ENCODE results near the gene H6PD.

The H6PD gene

DNA sequence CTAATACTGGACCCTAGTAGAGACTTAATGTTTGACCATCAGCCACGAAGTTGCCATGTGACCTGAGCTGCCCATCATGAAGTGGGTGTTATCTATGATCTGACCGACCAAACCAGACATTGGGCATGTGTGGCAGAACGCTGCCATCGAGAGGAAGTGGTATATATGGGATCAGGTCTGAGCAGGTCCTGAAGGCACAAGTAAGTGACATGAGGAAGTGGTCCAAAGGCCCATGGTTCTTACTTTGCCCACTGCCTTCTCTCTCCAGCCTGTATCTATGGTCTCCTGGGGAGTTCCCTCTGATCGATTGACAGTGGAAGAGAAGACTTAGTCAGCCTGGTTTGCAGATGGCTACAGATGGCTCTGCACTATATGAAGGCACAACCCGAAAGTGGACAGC lies 66.0 kb downstream of the H6PD start:
- DNase-seq: no peak

- DNase-seq: no peak
Measured at GRCh38 chr1:9302745-9303524, 68.4 kb downstream of the H6PD start.

GRCh38 chr1:9303916-9304315 lies 69.3 kb downstream of the H6PD start:
- DNase-seq: no peak

DNA sequence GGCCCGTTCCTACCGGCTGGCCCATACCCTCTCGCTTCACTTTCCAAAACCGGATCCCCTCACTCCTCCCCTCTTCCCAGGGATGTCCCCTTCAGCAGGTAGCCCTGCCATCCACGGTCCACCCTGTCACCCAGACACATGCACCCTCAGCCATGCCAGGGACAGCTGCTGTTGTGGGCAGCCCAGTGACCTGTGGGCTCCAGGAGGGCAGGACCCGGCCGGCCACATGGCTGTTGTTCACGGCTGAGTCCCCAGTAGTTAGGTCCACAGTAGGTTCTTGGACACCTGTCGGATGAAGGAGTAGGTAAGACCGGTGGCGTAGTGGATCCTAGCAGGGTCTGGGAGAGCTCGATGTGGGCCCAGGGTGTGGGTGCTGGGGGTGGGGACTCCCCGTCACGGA lies 70.6 kb downstream of the H6PD start:
- no peak for DNase-seq

DNA sequence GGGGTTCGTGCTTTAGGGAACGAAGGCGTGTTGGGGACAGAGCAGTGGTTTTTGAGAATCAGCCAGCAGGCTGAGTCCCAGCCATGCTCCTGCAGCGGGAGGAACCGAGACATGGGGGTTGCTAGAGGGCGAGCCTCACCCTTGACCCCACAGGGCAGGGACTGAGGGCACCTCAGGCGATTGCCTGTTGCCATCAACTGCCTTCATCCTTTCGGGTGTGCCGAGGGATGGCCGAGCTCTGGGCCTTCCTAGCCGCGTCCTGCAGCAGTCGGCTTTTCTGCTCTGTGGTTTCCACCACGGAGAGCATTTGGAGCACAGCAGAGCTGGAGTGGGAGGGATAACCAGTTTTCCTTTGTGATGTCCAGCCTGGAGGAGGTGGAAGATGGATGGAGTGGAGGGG lies 71.4 kb downstream of the H6PD start:
- DNase-seq: no peak

DNA sequence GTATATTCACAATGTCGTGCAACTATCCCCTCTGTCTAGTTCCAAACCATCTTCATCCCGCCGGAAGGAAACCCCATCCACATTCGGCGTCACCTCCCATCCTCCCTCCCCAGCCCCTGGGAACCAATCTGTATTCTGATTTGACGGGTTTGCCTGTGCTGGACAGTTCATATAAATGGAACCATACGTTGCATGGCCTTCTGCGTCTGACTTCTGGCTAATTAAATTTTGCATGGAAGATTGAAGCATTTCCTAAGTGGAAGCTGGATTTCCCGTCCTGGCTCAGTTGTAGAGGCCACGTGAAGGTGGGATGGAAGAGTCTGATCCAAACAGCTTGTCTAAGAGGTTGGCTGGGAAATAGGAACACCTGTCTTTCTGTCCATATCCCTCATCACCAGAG lies 72.7 kb downstream of the H6PD start:
- DNase-seq: no peak

DNA sequence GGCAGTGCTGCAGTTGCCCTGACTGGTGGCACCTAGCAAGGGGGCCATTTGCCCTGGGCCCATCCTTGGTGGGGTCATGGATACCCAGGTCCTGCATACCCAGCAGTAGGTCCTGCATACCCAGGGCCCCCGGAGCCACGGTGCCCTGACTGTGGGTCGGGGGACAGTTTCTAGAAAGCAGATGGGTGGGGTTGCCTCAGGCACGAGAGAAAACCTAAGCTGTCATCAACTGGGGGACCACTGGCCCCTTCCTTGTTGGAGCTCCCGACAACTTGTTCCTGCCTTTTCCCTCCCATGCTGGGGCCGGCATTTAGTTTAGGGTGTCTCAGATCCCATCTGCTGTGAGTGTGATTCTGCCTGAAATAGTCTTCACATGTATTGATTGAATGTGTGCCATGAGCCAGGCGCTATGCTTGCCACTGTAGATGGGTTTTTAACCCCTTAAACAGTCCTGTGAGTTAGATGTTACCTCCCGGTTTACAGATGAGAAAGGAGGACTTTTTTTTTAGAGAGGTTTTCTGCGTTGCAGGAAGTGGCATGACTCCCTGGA lies 73.7 kb downstream of the H6PD start:
- DNase-seq: no peak

- DNase-seq: no peak
Measured at GRCh38 chr1:9309080-9309479, 74.5 kb downstream of the H6PD start.

- DNase-seq: no peak
Measured at GRCh38 chr1:9309991-9310390, 75.4 kb downstream of the H6PD start.

- no peak for DNase-seq
Measured at GRCh38 chr1:9311029-9311428, 76.5 kb downstream of the H6PD start.

GRCh38 chr1:9311479-9311878 lies 76.9 kb downstream of the H6PD start:
- DNase-seq: no peak

- no peak for DNase-seq
Measured at GRCh38 chr1:9312168-9312720, 77.7 kb downstream of the H6PD start.

DNA sequence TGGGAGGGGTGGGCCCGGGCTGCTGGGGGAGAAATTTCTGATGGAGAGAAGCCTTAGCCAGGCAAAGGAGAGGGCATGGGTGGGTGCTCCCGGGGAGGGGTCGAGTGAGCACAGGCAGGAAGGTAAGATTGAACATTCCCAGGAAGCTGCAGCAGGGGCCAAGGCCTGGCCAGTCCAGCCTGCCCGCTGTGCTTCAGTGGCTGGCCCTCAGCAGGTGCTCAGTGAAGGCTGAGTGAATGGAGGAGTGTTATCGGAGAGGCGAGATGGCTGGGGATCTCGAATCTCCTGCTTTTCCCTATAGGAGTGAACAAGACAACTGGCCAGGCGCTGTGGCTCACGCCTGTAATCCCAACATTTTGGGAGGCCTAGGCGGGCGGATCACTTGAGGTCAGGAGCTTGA lies 79.0 kb downstream of the H6PD start:
- DNase-seq: no peak

DNA sequence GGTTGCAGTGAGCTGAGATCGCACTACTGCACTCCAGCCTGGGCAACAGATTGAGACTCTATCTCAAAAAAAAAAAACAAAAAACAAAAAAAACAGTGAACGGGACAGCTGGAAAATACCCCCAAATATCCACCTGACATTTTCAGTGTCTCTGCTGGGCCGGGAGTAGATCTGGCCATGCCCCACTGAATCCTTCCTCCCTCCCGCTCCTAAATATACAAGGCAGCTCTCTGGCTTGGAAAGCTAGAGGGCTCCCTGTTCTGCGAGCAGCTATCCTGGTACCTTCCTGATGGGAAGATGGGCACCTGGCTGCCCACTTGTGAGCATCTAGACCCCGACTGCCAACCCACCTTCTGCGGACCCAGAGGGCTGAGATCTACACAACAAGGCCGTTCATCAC lies 79.5 kb downstream of the H6PD start:
- DNase-seq: no peak

DNA sequence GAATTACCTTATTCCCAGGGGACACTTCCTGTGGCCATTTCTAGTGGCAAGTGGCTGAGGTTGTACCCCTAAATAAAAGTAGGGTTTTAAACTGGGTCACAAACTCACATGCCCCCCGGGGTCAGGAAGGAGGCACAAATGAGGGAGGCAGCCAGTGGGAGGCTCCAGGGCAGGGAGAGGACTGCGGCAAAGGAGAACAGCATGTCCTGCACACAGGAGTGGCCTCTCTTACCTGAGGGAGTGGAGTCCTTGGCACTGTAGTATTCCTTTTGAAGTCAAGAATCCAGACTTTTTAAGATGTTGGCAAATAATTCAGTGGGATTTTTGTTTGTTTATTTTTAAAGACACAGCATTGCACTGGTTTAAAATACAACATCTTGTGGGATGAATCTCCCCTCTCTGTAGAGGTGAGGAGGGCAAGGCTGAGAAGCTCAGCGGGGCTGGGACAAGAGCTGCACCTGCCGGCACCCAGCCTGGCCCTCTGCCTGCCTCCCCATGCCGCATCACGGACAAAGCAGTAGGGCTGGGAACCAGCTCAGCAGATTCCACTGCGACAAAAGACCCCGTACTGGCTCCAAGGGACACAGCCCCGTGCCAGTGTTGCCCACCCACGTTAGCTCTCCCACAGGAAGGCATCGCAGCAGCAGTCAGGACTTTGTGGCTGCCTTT lies 80.3 kb downstream of the H6PD start:
- no peak for DNase-seq

- peak; percentile 85 for DNase-seq
Measured at GRCh38 chr1:9315411-9316079, 81.0 kb downstream of the H6PD start.

- peak; percentile 68 for DNase-seq
Measured at GRCh38 chr1:9316080-9316444, 81.5 kb downstream of the H6PD start.

DNA sequence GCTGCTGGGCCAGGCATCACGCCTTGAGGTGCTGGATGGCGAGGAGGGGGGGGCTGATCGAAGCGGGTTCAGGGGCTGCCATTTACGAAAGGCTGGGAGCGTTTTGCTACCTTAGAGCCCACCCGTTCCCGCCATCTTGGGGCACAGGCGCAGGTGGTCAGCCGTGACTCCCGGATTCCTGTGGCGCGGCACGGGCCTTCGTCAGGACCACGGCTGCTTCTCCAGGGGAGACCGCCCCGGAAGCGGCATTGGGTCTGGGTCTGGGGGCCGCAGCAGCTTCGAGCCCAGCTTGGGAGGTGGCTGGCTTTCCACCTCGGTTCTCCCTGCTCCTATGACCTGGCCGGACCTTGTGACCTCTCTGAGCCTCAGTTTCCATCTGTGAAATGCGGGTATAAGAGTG lies 81.9 kb downstream of the H6PD start:
- DNase-seq: no peak

- DNase-seq: no peak
Measured at GRCh38 chr1:9317072-9317471, 82.5 kb downstream of the H6PD start.

- no peak for DNase-seq
Measured at GRCh38 chr1:9317591-9318417, 83.2 kb downstream of the H6PD start.

GRCh38 chr1:9319208-9319788 lies 84.7 kb downstream of the H6PD start:
- DNase-seq: no peak

- DNase-seq: no peak
Measured at GRCh38 chr1:9319789-9320519, 85.4 kb downstream of the H6PD start.

Data from activated CD8-positive, alpha-beta memory T cell treated with anti-CD3 and anti-CD28 coated beads, Interleukin-2, amount 50 U/mL, for 48 hours (primary cell).